RWPE2 (cell line): Measurements from ENCODE around the gene WRAP73.

Source experiments
- ATAC-seq: fragments of 200-7000 bp; cut with Tn5 transposase; 3 replicates; pipeline ENCODE4 v1.9.1; 2021; ENCODE audit warnings: low read depth
- DNase-seq: peaks from one replicate; pipeline ENCODE4 v3.0.0-alpha.2; 2020; ENCODE audit warnings: low spot score
- H3K27ac ChIP-seq: fragments of 450-650 bp; 2 replicates; pipeline ENCODE4 v1.5.1; 2017; ENCODE audit warnings: mild to moderate bottlenecking; ENCODE audit not compliant: poor library complexity, severe bottlenecking
- H3K27me3 ChIP-seq: fragments of 250-450 bp; sonication (Bioruptor Pico); 2 replicates; pipeline ENCODE4 v1.5.1; 2021; ENCODE audit warnings: mild to moderate bottlenecking, moderate library complexity; ENCODE audit not compliant: insufficient read depth, poor library complexity, severe bottlenecking
- H3K36me3 ChIP-seq: fragments of 250-450 bp; sonication (Bioruptor Pico); 2 replicates; pipeline ENCODE4 v1.5.1; 2020; ENCODE audit warnings: low read depth, mild to moderate bottlenecking, moderate library complexity
- H3K4me1 ChIP-seq: fragments of 250-450 bp; sonication (Bioruptor Pico); 2 replicates; pipeline ENCODE4 v1.5.1; 2021; ENCODE audit warnings: mild to moderate bottlenecking, moderate library complexity; ENCODE audit not compliant: insufficient read depth, poor library complexity, severe bottlenecking
- H3K4me3 ChIP-seq: fragments of 250-450 bp; sonication (Bioruptor Pico); 2 replicates; pipeline ENCODE4 v1.5.1; 2021; ENCODE audit warnings: mild to moderate bottlenecking, moderate library complexity; ENCODE audit not compliant: severe bottlenecking
- H3K9me3 ChIP-seq: fragments of 250-450 bp; sonication (Bioruptor Pico); 2 replicates; pipeline ENCODE4 v1.5.1; 2021; ENCODE audit warnings: mild to moderate bottlenecking, moderate library complexity; ENCODE audit not compliant: severe bottlenecking
- CTCF ChIP-seq: fragments of 450-650 bp; IDR thresholded peaks from one replicate; pipeline ENCODE4 v1.5.1; 2017; ENCODE audit warnings: mild to moderate bottlenecking, moderate library complexity; ENCODE audit not compliant: poor library complexity, severe bottlenecking

The WRAP73 gene

GRCh38 chr1:3645247-3645646 lies 4.7 kb downstream of the WRAP73 start:
- H3K4me1 ChIP-seq = peaks cover 7% of the 10 kb centered on the region
- H3K27me3 ChIP-seq = peaks cover 3% of the 10 kb centered on the region
- H3K4me3 ChIP-seq = no peak overlapping the region
- no peaks in the 10 kb centered on the region for H3K9me3 ChIP-seq
- peaks cover 37% of the 10 kb centered on the region for H3K36me3 ChIP-seq
- TF ChIP-seq CTCF = no peak
- no peak for DNase-seq
- no peak for ATAC-seq
- no peak overlapping the region for H3K27ac ChIP-seq

DNA sequence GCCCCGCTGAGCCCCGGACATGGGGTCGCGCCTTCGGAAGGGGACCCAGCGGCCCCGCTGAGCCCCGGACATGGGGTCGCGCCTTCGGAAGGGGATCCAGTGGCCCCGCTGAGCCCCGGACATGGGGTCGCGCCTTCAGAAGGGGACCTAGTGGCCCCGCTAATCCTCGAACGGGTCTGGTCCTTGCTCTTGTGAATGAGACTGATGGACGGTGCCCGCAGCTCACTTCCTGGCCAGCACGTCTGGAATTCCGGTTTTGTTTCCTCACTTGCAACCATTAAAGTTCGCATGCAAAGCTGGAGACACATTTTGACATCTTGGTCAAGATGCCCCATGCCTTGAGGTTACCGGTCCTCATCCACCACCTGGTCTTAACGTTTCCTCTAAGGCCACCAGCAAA lies 5.6 kb downstream of the WRAP73 start:
- no peak overlapping the region for H3K4me3 ChIP-seq
- DNase-seq = no peak
- H3K27ac ChIP-seq = no peak overlapping the region
- peaks cover 7% of the 10 kb centered on the region for H3K4me1 ChIP-seq
- H3K9me3 ChIP-seq = no peaks in the 10 kb centered on the region
- peaks cover 37% of the 10 kb centered on the region for H3K36me3 ChIP-seq
- no peaks in the 10 kb centered on the region for H3K27me3 ChIP-seq
- TF ChIP-seq CTCF = no peak
- ATAC-seq = no peak

- Histone ChIP-seq H3K27me3 (no peaks in the 10 kb centered on the region), H3K4me1 (no peaks in the 10 kb centered on the region), H3K4me3 (no peak overlapping the region), H3K27ac (no peak overlapping the region), H3K36me3 (peaks cover 34% of the 10 kb centered on the region), H3K9me3 (no peaks in the 10 kb centered on the region)
- no peak for ATAC-seq
- no peak for TF ChIP-seq CTCF
- DNase-seq = no peak
These were observed 6.8 kb downstream of the WRAP73 start for GRCh38 chr1:3642919-3643675.

DNA sequence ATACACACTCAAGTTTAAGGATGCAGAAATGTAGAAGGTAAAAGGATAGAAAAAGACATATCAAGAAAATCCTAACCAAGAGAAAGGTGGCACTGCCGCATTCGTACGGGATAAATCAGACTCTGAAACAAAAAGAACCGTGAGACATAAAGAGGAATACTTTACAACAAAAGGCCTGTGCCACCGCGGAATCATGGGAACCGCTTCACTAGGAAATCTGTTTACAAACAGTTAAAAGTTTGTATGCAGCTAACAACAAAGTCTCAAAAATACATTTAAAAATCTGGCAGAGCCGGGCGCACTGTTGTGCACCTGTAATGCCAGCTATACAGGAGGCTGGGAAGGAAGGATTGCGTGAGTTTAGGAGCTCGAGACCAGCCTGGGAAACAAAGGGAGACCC lies 8.1 kb downstream of the WRAP73 start:
- ATAC-seq (no peak), DNase-seq (no peak)
- Histone ChIP-seq H3K27ac (no peak overlapping the region), H3K4me3 (no peak overlapping the region), H3K36me3 (peaks cover 33% of the 10 kb centered on the region), H3K9me3 (no peaks in the 10 kb centered on the region), H3K4me1 (no peaks in the 10 kb centered on the region), H3K27me3 (no peaks in the 10 kb centered on the region)
- TF ChIP-seq CTCF = no peak

DNA sequence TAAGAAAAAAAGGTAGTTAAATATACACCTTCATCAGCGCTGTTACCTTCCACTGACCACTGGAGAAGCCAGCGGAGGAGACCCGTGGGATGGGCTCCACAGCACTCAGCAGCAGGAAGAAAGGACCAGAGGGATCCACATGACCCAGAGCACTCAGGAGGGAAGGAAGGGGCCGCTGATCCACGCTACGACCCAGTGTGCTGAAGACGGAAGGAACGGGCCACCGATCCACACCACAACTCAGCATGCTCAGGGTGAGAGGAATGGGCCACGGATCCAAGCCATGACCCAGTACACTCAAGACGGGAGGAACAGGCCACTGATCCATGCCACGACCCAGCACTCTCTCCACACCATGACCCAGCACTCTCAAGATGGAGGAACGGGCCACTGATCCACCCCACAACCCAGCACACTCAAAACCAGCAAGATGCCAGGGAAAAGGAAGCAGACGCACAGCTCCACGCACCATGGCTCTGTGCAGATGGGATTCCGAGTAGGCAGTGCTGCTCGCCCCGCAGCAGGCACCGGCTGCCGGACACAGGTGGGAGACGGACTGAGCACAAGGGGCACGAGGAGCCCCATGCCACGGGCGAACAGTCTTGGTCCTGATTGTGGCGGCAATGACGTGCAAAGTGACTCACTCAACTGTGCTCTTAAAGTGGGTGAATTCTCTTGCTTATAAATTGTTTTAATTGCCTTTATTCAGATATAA lies 8.7 kb downstream of the WRAP73 start:
- Histone ChIP-seq H3K4me1 (no peaks in the 10 kb centered on the region), H3K9me3 (no peaks in the 10 kb centered on the region), H3K4me3 (no peak overlapping the region), H3K27ac (no peak overlapping the region), H3K27me3 (no peaks in the 10 kb centered on the region), H3K36me3 (peaks cover 30% of the 10 kb centered on the region)
- DNase-seq = no peak
- no peak for TF ChIP-seq CTCF
- no peak for ATAC-seq
